HG03066 (cell line): ENCODE measurements around the gene RPS6KA2.

ENCODE experiments used
- ATAC-seq: cut with Tn5 transposase; IDR thresholded peaks from one replicate; pipeline ENCODE4 v1.9.1; 2021; ENCODE audit warnings: low read depth; ENCODE audit not compliant: unreplicated experiment

RPS6KA2 gene

GRCh38 chr6:166439366-166440091, 187.5 kb downstream of the RPS6KA2 start:
- ATAC-seq: no peak

- ATAC-seq: no peak
These were observed 188.7 kb downstream of the RPS6KA2 start for GRCh38 chr6:166438211-166438861.

- ATAC-seq: no peak
These were observed 189.4 kb downstream of the RPS6KA2 start for GRCh38 chr6:166437661-166438060.

GRCh38 chr6:166436195-166437139, 190.6 kb downstream of the RPS6KA2 start:
- ATAC-seq: no peak

- ATAC-seq: no peak
These were observed 191.5 kb downstream of the RPS6KA2 start for GRCh38 chr6:166435574-166435973.

- ATAC-seq: no peak
These were observed 192.7 kb downstream of the RPS6KA2 start for GRCh38 chr6:166434336-166434735.

GRCh38 chr6:166433096-166433495, 194.0 kb downstream of the RPS6KA2 start:
- ATAC-seq: no peak

- no peak for ATAC-seq
These were observed 196.8 kb downstream of the RPS6KA2 start for GRCh38 chr6:166430269-166430668.

- ATAC-seq: no peak
These were observed 202.6 kb downstream of the RPS6KA2 start for GRCh38 chr6:166424431-166424830.

- no peak for ATAC-seq
These were observed 203.3 kb downstream of the RPS6KA2 start for GRCh38 chr6:166423781-166424180.

- no peak for ATAC-seq
These were observed 203.9 kb downstream of the RPS6KA2 start for GRCh38 chr6:166423051-166423745.

GRCh38 chr6:166422201-166422940, 204.7 kb downstream of the RPS6KA2 start:
- ATAC-seq: no peak

GRCh38 chr6:166420351-166420750, 206.7 kb downstream of the RPS6KA2 start:
- no peak for ATAC-seq

- no peak for ATAC-seq
These were observed 207.3 kb downstream of the RPS6KA2 start for GRCh38 chr6:166419717-166420116.

- peak; percentile 99 for ATAC-seq
These were observed 207.8 kb downstream of the RPS6KA2 start for GRCh38 chr6:166419286-166419685.

- ATAC-seq: no peak
These were observed 208.3 kb downstream of the RPS6KA2 start for GRCh38 chr6:166418691-166419143.

GRCh38 chr6:166417285-166417691, 209.8 kb downstream of the RPS6KA2 start:
- no peak for ATAC-seq

- ATAC-seq: no peak
These were observed 211.2 kb downstream of the RPS6KA2 start for GRCh38 chr6:166415833-166416347.

- ATAC-seq: no peak
These were observed 211.7 kb downstream of the RPS6KA2 start for GRCh38 chr6:166415306-166415705.
